Liver (tissue), 9 donors: ENCODE results near the gene CHTF18. TPM values are rescaled to one million over a fixed set of nuclear protein-coding genes. Genes with fewer than 3 reads are reported as not detected.

Source experiments
- DNase-seq: peaks from one replicate; pipeline ENCODE4 v3.0.0-alpha.2; 2017; ENCODE audit warnings: low spot score
- H3K27ac ChIP-seq, 2 donors: one replicate each; pipeline ENCODE4 v1.7.0; 2013; ENCODE audit warnings: inconsistent platforms in 2 of 2, low read length in 2 of 2, control low read depth in 1 of 2, low read depth in 1 of 2, mild to moderate bottlenecking in 1 of 2
- H3K27me3 ChIP-seq, 4 donors: one replicate each; pipeline versions ENCODE4 v1.6.1 to v1.7.0; 2013; ENCODE audit warnings: low read length in 3 of 4, inconsistent platforms in 1 of 4, mild to moderate bottlenecking in 1 of 4, moderate library complexity in 1 of 4; ENCODE audit not compliant: control insufficient read depth in 4 of 4, insufficient read depth in 4 of 4
- H3K36me3 ChIP-seq, 4 donors: one replicate each; pipeline versions ENCODE4 v1.6.1 to v1.7.0; 2013; ENCODE audit warnings: low read length in 3 of 4, mild to moderate bottlenecking in 3 of 4, low read depth in 1 of 4, moderate library complexity in 1 of 4; ENCODE audit not compliant: control insufficient read depth in 4 of 4, insufficient read depth in 3 of 4
- H3K4me1 ChIP-seq, 4 donors: one replicate each; pipeline versions ENCODE4 v1.6.1 to v1.7.0; 2013; ENCODE audit warnings: low read length in 3 of 4, mild to moderate bottlenecking in 3 of 4, moderate library complexity in 1 of 4; ENCODE audit not compliant: control insufficient read depth in 4 of 4, insufficient read depth in 4 of 4
- H3K4me3 ChIP-seq, 3 donors: one replicate each; pipeline versions ENCODE4 v1.6.1 to v1.7.0; 2013; ENCODE audit warnings: low read length in 3 of 3, control low read depth in 1 of 3, low read depth in 1 of 3, mild to moderate bottlenecking in 1 of 3
- H3K9ac ChIP-seq, 2 donors: one replicate each; pipeline ENCODE4 v1.7.0; 2013; ENCODE audit warnings: low read length in 2 of 2, mild to moderate bottlenecking in 2 of 2, moderate library complexity in 2 of 2, control low read depth in 1 of 2, low read depth in 1 of 2
- H3K9me3 ChIP-seq, 4 donors: one replicate each; pipeline versions ENCODE4 v1.6.1 to v1.7.0; 2013; ENCODE audit warnings: low read length in 3 of 4; ENCODE audit not compliant: control insufficient read depth in 4 of 4
- CTCF ChIP-seq: fragments of 150-350 bp; IDR thresholded peaks from 2 replicates; pipeline ENCODE4 v1.5.1; 2017; ENCODE audit warnings: improper control_type of control experiment, low read depth, low read length; ENCODE audit not compliant: missing input control
- FOXA2 ChIP-seq: IDR thresholded peaks from 2 replicates; pipeline ENCODE4 v1.6.1; 2016; ENCODE audit warnings: antibody characterized with exemption
- GABPA ChIP-seq, 2 donors: IDR thresholded peaks in 1 of 2; conservative IDR thresholded peaks in 1 of 2; 2 replicates each; pipeline ENCODE4 v1.6.1; 2016; ENCODE audit warnings: antibody characterized with exemption in 2 of 2, mild to moderate bottlenecking in 1 of 2, moderate library complexity in 1 of 2
- NR2F2 ChIP-seq: IDR thresholded peaks from 2 replicates; pipeline ENCODE4 v1.6.1; 2016; ENCODE audit warnings: antibody characterized with exemption
- REST ChIP-seq: IDR thresholded peaks from 2 replicates; pipeline ENCODE4 v1.6.1; 2016; ENCODE audit warnings: antibody characterized with exemption, mild to moderate bottlenecking
- YY1 ChIP-seq: IDR thresholded peaks from 2 replicates; pipeline ENCODE4 v1.6.1; 2016; ENCODE audit warnings: antibody characterized with exemption, mild to moderate bottlenecking
- ZBTB33 ChIP-seq: IDR thresholded peaks from 2 replicates; pipeline ENCODE4 v1.6.1; 2016; ENCODE audit warnings: antibody characterized with exemption
- WGBS: extraction: QIAGEN DNeasy Blood & Tissue Kit; methylation state at CpG from one replicate; pipeline ENCODE4 v1.1.7; 2013; 5-methylcytosine and 5-hydroxymethylcytosine counted together
- polyA plus RNA-seq, 2 donors: library from polyadenylated mRNA; stranded (reverse) in 1 of 2; unstranded in 1 of 2; fragments of 200-250 nt in 1 of 2; fragments of >200 nt in 1 of 2; fragmentation: Nextera tagmentation in 1 of 2; extraction: Ambion mirVana in 1 of 2; gene quantifications; one replicate each; pipeline versions ENCODE4 v1.2.1 to v1.2.3, GENCODE V29; 2013 to 2015
- total RNA-seq, 2 donors: library from RNA; depleted of rRNA; stranded (reverse); fragments of >200 nt; gene quantifications; one replicate each; pipeline ENCODE4 v1.2.3, GENCODE V29; 2014
- donor health status: healthy.
- donor health status: healthy.
- donor health status: healthy.
- donor health status: healthy.
- donor health status: healthy.

The CHTF18 gene
- total and polyA plus RNA-seq, 4 donors, result 1.7 to 15.6 (median 3.9) TPM

- TF ChIP-seq FOXA2, result no peak
- no peak for TF ChIP-seq GABPA (IDR thresholded peaks at IDR 0.05 in 1 of 2, conservative IDR thresholded peaks at IDR 0.05 in 1 of 2)
- DNase-seq, result peak; percentile 63
- Histone ChIP-seq H3K36me3 (peaks cover 0 to 3% (median 0%) of the 10 kb centered on the region in 4 donors), H3K9ac (no peak overlapping the region), H3K27ac (no peak overlapping the region), H3K4me1 (peaks cover 0 to 12% (median 11%) of the 10 kb centered on the region in 4 donors), H3K4me3 (no peak overlapping the region), H3K27me3 (peaks cover 0 to 4% (median 0%) of the 10 kb centered on the region in 4 donors), H3K9me3 (no peaks in the 10 kb centered on the region)
- WGBS, result 44% methylated on average over 17 of the region's 17 CpGs
Measured at GRCh38 chr16:783404-784161, 4.8 kb upstream of the CHTF18 start.

GRCh38 chr16:784431-784830, 4.0 kb upstream of the CHTF18 start:
- peaks cover 6 to 21% (median 18%) of the 10 kb centered on the region in 4 donors for H3K4me1 ChIP-seq
- 90% methylated on average over 19 of the region's 19 CpGs for WGBS
- DNase-seq, result no peak

More at GRCh38 chr16:784431-784830, 4.0 kb upstream of the CHTF18 start:
- Histone ChIP-seq H3K9me3 (no peaks in the 10 kb centered on the region), H3K36me3 (peaks cover 0 to 3% (median 0%) of the 10 kb centered on the region in 4 donors), H3K4me3 (no peak overlapping the region), H3K9ac (no peak overlapping the region), H3K27me3 (peaks cover 0 to 4% (median 0%) of the 10 kb centered on the region in 4 donors), H3K27ac (no peak overlapping the region)
- no peak for TF ChIP-seq YY1
- TF ChIP-seq GABPA (IDR thresholded peaks at IDR 0.05 in 1 of 2, conservative IDR thresholded peaks at IDR 0.05 in 1 of 2), result no peak
- no peak for TF ChIP-seq NR2F2
- TF ChIP-seq ZBTB33, result no peak
- no peak for TF ChIP-seq REST
- TF ChIP-seq CTCF, result no peak
